Liver (tissue), 9 donors: ENCODE measurements around the gene SPOP. TPM values are rescaled to one million over a fixed set of nuclear protein-coding genes. Genes with fewer than 3 reads are reported as not detected.

ENCODE experiments used
- DNase-seq: peaks from one replicate; pipeline ENCODE4 v3.0.0-alpha.2; 2017; ENCODE audit warnings: low spot score
- H3K27ac ChIP-seq, 2 donors: one replicate each; pipeline ENCODE4 v1.7.0; 2013; ENCODE audit warnings: inconsistent platforms in 2 of 2, low read length in 2 of 2, control low read depth in 1 of 2, low read depth in 1 of 2, mild to moderate bottlenecking in 1 of 2
- H3K27me3 ChIP-seq, 4 donors: one replicate each; pipeline versions ENCODE4 v1.6.1 to v1.7.0; 2013; ENCODE audit warnings: low read length in 3 of 4, inconsistent platforms in 1 of 4, mild to moderate bottlenecking in 1 of 4, moderate library complexity in 1 of 4; ENCODE audit not compliant: control insufficient read depth in 4 of 4, insufficient read depth in 4 of 4
- H3K36me3 ChIP-seq, 4 donors: one replicate each; pipeline versions ENCODE4 v1.6.1 to v1.7.0; 2013; ENCODE audit warnings: low read length in 3 of 4, mild to moderate bottlenecking in 3 of 4, low read depth in 1 of 4, moderate library complexity in 1 of 4; ENCODE audit not compliant: control insufficient read depth in 4 of 4, insufficient read depth in 3 of 4
- H3K4me1 ChIP-seq, 4 donors: one replicate each; pipeline versions ENCODE4 v1.6.1 to v1.7.0; 2013; ENCODE audit warnings: low read length in 3 of 4, mild to moderate bottlenecking in 3 of 4, moderate library complexity in 1 of 4; ENCODE audit not compliant: control insufficient read depth in 4 of 4, insufficient read depth in 4 of 4
- H3K4me3 ChIP-seq, 3 donors: one replicate each; pipeline versions ENCODE4 v1.6.1 to v1.7.0; 2013; ENCODE audit warnings: low read length in 3 of 3, control low read depth in 1 of 3, low read depth in 1 of 3, mild to moderate bottlenecking in 1 of 3
- H3K9ac ChIP-seq, 2 donors: one replicate each; pipeline ENCODE4 v1.7.0; 2013; ENCODE audit warnings: low read length in 2 of 2, mild to moderate bottlenecking in 2 of 2, moderate library complexity in 2 of 2, control low read depth in 1 of 2, low read depth in 1 of 2
- H3K9me3 ChIP-seq, 4 donors: one replicate each; pipeline versions ENCODE4 v1.6.1 to v1.7.0; 2013; ENCODE audit warnings: low read length in 3 of 4; ENCODE audit not compliant: control insufficient read depth in 4 of 4
- EGR1 ChIP-seq, 2 donors: IDR thresholded peaks; 2 replicates each; pipeline ENCODE4 v1.6.1; 2016 to 2018; ENCODE audit warnings: antibody characterized with exemption in 2 of 2, low read depth in 2 of 2
- FOXA1 ChIP-seq: IDR thresholded peaks from 2 replicates; pipeline ENCODE4 v1.6.1; 2016; ENCODE audit warnings: antibody characterized with exemption
- FOXA2 ChIP-seq: IDR thresholded peaks from 2 replicates; pipeline ENCODE4 v1.6.1; 2016; ENCODE audit warnings: antibody characterized with exemption
- HNF4G ChIP-seq: IDR thresholded peaks from 2 replicates; pipeline ENCODE4 v1.6.1; 2016; ENCODE audit warnings: antibody characterized with exemption
- JUND ChIP-seq, 2 donors: IDR thresholded peaks; 2 replicates each; pipeline ENCODE4 v1.6.1; 2016; ENCODE audit warnings: antibody characterized with exemption in 2 of 2
- MAX ChIP-seq: IDR thresholded peaks from 2 replicates; pipeline ENCODE4 v1.6.1; 2016; ENCODE audit warnings: antibody characterized with exemption
- NR2F2 ChIP-seq: IDR thresholded peaks from 2 replicates; pipeline ENCODE4 v1.6.1; 2016; ENCODE audit warnings: antibody characterized with exemption
- RAD21 ChIP-seq, 2 donors: IDR thresholded peaks; 2 replicates each; pipeline ENCODE4 v1.6.1; 2016; ENCODE audit warnings: antibody characterized with exemption in 2 of 2, mild to moderate bottlenecking in 2 of 2
- SP1 ChIP-seq: IDR thresholded peaks from 2 replicates; pipeline ENCODE4 v1.6.1; 2018; ENCODE audit warnings: antibody characterized with exemption, mild to moderate bottlenecking
- TAF1 ChIP-seq: conservative IDR thresholded peaks from 2 replicates; pipeline ENCODE4 v1.6.1; 2016; ENCODE audit warnings: antibody characterized with exemption, mild to moderate bottlenecking
- YY1 ChIP-seq: IDR thresholded peaks from 2 replicates; pipeline ENCODE4 v1.6.1; 2016; ENCODE audit warnings: antibody characterized with exemption, mild to moderate bottlenecking
- WGBS: extraction: QIAGEN DNeasy Blood & Tissue Kit; methylation state at CpG from one replicate; pipeline ENCODE4 v1.1.7; 2013; 5-methylcytosine and 5-hydroxymethylcytosine counted together
- polyA plus RNA-seq, 2 donors: library from polyadenylated mRNA; stranded (reverse) in 1 of 2; unstranded in 1 of 2; fragments of 200-250 nt in 1 of 2; fragments of >200 nt in 1 of 2; fragmentation: Nextera tagmentation in 1 of 2; extraction: Ambion mirVana in 1 of 2; gene quantifications; one replicate each; pipeline versions ENCODE4 v1.2.1 to v1.2.3, GENCODE V29; 2013 to 2015
- total RNA-seq, 2 donors: library from RNA; depleted of rRNA; stranded (reverse); fragments of >200 nt; gene quantifications; one replicate each; pipeline ENCODE4 v1.2.3, GENCODE V29; 2014
- TF ChIP-seq, protein P1 (sequence below): IDR thresholded peaks from 2 replicates; pipeline ENCODE4 v1.6.1; 2016; ENCODE audit warnings: antibody characterized with exemption, mild to moderate bottlenecking
- TF ChIP-seq, protein P2 (sequence below): IDR thresholded peaks from 2 replicates; pipeline ENCODE4 v1.6.1; 2016; ENCODE audit warnings: antibody characterized with exemption
- donor health status: healthy.
- donor health status: healthy.
- donor health status: healthy.
- donor health status: healthy.
- donor health status: healthy.

The SPOP gene
- total and polyA plus RNA-seq, 4 donors = 21.6 to 50.8 (median 42.4) TPM

GRCh38 chr17:49680314-49680713, 2.4 kb upstream of the SPOP start (continued):
- TF ChIP-seq, protein P1, sequence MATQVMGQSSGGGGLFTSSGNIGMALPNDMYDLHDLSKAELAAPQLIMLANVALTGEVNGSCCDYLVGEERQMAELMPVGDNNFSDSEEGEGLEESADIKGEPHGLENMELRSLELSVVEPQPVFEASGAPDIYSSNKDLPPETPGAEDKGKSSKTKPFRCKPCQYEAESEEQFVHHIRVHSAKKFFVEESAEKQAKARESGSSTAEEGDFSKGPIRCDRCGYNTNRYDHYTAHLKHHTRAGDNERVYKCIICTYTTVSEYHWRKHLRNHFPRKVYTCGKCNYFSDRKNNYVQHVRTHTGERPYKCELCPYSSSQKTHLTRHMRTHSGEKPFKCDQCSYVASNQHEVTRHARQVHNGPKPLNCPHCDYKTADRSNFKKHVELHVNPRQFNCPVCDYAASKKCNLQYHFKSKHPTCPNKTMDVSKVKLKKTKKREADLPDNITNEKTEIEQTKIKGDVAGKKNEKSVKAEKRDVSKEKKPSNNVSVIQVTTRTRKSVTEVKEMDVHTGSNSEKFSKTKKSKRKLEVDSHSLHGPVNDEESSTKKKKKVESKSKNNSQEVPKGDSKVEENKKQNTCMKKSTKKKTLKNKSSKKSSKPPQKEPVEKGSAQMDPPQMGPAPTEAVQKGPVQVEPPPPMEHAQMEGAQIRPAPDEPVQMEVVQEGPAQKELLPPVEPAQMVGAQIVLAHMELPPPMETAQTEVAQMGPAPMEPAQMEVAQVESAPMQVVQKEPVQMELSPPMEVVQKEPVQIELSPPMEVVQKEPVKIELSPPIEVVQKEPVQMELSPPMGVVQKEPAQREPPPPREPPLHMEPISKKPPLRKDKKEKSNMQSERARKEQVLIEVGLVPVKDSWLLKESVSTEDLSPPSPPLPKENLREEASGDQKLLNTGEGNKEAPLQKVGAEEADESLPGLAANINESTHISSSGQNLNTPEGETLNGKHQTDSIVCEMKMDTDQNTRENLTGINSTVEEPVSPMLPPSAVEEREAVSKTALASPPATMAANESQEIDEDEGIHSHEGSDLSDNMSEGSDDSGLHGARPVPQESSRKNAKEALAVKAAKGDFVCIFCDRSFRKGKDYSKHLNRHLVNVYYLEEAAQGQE = no peak
- no peak for TF ChIP-seq NR2F2
- TF ChIP-seq JUND (IDR thresholded peaks at IDR 0.05) = no peak
- no peak for TF ChIP-seq SP1
- no peak for TF ChIP-seq FOXA2
- no peak for TF ChIP-seq RAD21 (IDR thresholded peaks at IDR 0.05)
- no peak for TF ChIP-seq HNF4G
- no peak for TF ChIP-seq FOXA1

DNA sequence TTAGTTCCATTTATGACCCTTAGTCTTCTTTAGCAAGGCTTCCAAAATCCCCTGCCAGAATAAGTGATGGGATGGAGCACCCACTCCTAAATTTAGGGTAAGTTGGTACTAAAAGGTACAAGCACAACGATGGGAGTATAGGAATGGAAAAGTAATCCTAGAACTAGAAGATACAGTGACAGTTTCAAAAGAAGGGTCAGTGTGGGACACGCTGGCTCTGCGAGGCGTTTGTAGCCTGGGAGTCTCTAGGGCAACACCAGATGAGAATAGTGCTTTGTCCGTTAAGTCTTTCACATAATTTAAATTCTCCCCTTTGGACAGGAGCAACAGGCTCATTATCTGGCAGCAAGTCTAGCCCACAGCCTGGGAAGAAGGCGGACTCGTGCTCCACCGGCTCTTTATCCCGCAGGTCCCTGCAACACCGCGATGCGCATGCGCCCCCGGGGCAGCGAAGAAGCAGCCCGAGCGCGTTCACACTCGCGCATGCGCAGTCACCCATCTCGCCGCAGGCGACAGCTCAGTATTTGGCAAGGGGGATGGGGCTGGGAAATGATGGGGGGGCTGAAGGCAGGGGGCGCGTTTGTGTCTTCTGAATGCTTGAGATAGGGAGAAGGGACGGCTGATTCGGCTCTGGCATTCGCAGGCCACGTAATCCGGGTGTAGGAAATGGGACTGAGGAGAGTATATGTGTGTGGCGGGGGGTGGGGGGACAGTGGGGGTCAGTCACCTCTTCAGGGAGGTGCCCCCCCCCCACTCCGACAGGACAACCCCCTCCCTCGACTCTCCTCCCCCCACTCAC, 564 bp downstream of the SPOP start:
- under 1% methylated on average over 34 of the region's 34 CpGs for WGBS
- H3K4me1 ChIP-seq = peaks cover 7 to 28% (median 20%) of the 10 kb centered on the region in 4 donors
- peak overlapping the region; percentile 100 for H3K27ac ChIP-seq

DNA sequence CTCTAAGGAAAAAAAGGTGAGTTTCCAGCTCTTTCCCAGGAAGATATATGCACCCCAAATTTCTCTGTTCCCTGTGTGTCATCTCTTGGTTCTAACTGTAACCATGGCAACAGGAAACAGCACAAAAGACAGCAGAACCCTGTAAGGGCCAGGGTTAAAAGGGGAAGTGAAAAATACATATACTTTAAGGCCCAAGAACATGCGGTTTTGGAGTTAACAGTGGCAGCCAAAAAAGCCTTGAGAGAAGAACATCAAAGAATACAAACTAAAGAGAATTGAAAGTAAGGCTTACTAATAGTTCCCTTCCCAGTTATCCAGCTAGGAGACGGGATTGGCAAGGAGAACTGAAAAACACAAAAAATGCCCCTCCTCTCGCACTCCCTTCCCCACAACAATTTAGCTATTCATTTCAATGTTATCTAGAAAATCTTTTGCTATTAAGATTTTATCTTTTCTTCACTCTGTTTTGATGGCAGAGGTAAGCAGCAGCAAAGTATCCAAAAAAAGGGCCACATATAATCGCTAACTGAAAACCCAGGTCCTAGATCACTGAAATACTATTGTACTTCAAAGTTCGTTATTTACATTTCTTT, 1.5 kb downstream of the SPOP start:
- H3K36me3 ChIP-seq = no peaks in the 10 kb centered on the region
- peaks cover 7 to 28% (median 20%) of the 10 kb centered on the region in 4 donors for H3K4me1 ChIP-seq
- H3K27me3 ChIP-seq = no peaks in the 10 kb centered on the region
- H3K4me3 ChIP-seq = peak overlapping the region; percentile 88 to 93 (median 88)
- H3K27ac ChIP-seq = peak overlapping the region; percentile 100
- H3K9me3 ChIP-seq = no peaks in the 10 kb centered on the region
- TF ChIP-seq MAX (peak; percentile 16), TAF1 (no peak)
- TF ChIP-seq, protein P2, sequence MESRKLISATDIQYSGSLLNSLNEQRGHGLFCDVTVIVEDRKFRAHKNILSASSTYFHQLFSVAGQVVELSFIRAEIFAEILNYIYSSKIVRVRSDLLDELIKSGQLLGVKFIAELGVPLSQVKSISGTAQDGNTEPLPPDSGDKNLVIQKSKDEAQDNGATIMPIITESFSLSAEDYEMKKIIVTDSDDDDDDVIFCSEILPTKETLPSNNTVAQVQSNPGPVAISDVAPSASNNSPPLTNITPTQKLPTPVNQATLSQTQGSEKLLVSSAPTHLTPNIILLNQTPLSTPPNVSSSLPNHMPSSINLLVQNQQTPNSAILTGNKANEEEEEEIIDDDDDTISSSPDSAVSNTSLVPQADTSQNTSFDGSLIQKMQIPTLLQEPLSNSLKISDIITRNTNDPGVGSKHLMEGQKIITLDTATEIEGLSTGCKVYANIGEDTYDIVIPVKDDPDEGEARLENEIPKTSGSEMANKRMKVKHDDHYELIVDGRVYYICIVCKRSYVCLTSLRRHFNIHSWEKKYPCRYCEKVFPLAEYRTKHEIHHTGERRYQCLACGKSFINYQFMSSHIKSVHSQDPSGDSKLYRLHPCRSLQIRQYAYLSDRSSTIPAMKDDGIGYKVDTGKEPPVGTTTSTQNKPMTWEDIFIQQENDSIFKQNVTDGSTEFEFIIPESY = no peak
- TF ChIP-seq, protein P1 = no peak
- peak overlapping the region; percentile 96 to 99 for H3K9ac ChIP-seq
- DNase-seq = no peak
- whole genome bisulfite sequencing = 50% methylated on average over 5 of the region's 5 CpGs

More for the DNA sequence above, 564 bp downstream of the SPOP start:
- Histone ChIP-seq H3K36me3 (no peaks in the 10 kb centered on the region), H3K9me3 (no peaks in the 10 kb centered on the region), H3K27me3 (no peaks in the 10 kb centered on the region), H3K9ac (peak overlapping the region; percentile 96 to 99), H3K4me3 (peak overlapping the region; percentile 88 to 93 (median 88))
- DNase-seq = peak; percentile 96
- no peak for TF ChIP-seq YY1
- TF ChIP-seq JUND (IDR thresholded peaks at IDR 0.05) = no peak
- TF ChIP-seq FOXA1 = no peak
- TF ChIP-seq NR2F2 = no peak
- no peak for TF ChIP-seq SP1
- no peak for TF ChIP-seq HNF4G
- no peak for TF ChIP-seq EGR1 (IDR thresholded peaks at IDR 0.05; ENCODE audit: low read depth in 2 of 2)
- TF ChIP-seq, protein P2 = no peak
